GM12891 (cell line): ENCODE measurements around the gene HNF1A.

ENCODE experiments used
- DNase-seq: peaks from one replicate; pipeline ENCODE4 v3.0.0; 2011; ENCODE audit warnings: low spot score; ENCODE audit not compliant: insufficient read length
- FAIRE-seq: peaks from 2 replicates; lab custom pipeline; 2011; peaks lifted over from hg19 to GRCh38; lab: Jason Lieb, UNC
- PAX5 ChIP-seq: IDR thresholded peaks from 2 replicates; pipeline ENCODE4 v1.6.1; 2011; ENCODE audit warnings: low read length, moderate library complexity, mild to moderate bottlenecking; ENCODE audit not compliant: insufficient read depth, severe bottlenecking
- POLR2A ChIP-seq: IDR thresholded peaks from 2 replicates; pipeline ENCODE4 v1.6.1; 2011; ENCODE audit warnings: low read depth, low read length, control low read depth
- POLR2AphosphoS5 ChIP-seq: IDR thresholded peaks from 2 replicates; pipeline ENCODE4 v1.6.1; 2011; ENCODE audit warnings: low read depth, low read length, control low read depth
- POU2F2 ChIP-seq: IDR thresholded peaks from 2 replicates; pipeline ENCODE4 v1.6.1; 2011; ENCODE audit warnings: low read depth, mild to moderate bottlenecking, control low read depth, low read length, moderate library complexity
- SPI1 ChIP-seq: IDR thresholded peaks from 2 replicates; pipeline ENCODE4 v1.6.1; 2011; ENCODE audit warnings: low read depth, low read length, control low read depth
- TAF1 ChIP-seq: IDR thresholded peaks from 2 replicates; pipeline ENCODE4 v1.6.1; 2011; ENCODE audit warnings: low read depth, low read length, control low read depth

Gene HNF1A

GRCh38 chr12:120983759-120984158 lies 5.4 kb downstream of the HNF1A start:
- DNase-seq (no peak), FAIRE-seq (no peak)
- TF ChIP-seq POLR2A (no peak), POLR2AphosphoS5 (no peak), TAF1 (no peak), SPI1 (no peak), POU2F2 (no peak), PAX5 (no peak)

- TF ChIP-seq POU2F2 = no peak
- no peak for TF ChIP-seq POLR2A
- TF ChIP-seq POLR2AphosphoS5 = no peak
- TF ChIP-seq TAF1 = no peak
- TF ChIP-seq SPI1 = no peak
- no peak for TF ChIP-seq PAX5
- FAIRE-seq (no peak), DNase-seq (no peak)
These were observed 6.1 kb downstream of the HNF1A start for GRCh38 chr12:120984351-120984898.

GRCh38 chr12:120988234-120988633 lies 9.9 kb downstream of the HNF1A start:
- no peak for DNase-seq
- TF ChIP-seq POLR2AphosphoS5 = no peak
- no peak for TF ChIP-seq TAF1
- TF ChIP-seq POU2F2 = no peak
- TF ChIP-seq PAX5 = no peak
- no peak for TF ChIP-seq POLR2A
- no peak for TF ChIP-seq SPI1
- peak; percentile 5 for FAIRE-seq

- TF ChIP-seq SPI1 = no peak
- no peak for TF ChIP-seq PAX5
- no peak for DNase-seq
- no peak for FAIRE-seq
These were observed 10.3 kb downstream of the HNF1A start for GRCh38 chr12:120988658-120989057.

GRCh38 chr12:120989687-120990086 lies 11.3 kb downstream of the HNF1A start:
- DNase-seq (no peak), FAIRE-seq (no peak)
- no peak for TF ChIP-seq SPI1
- TF ChIP-seq POLR2AphosphoS5 = no peak
- no peak for TF ChIP-seq PAX5
- TF ChIP-seq TAF1 = no peak
- no peak for TF ChIP-seq POU2F2
- no peak for TF ChIP-seq POLR2A

- FAIRE-seq (no peak), DNase-seq (no peak)
- TF ChIP-seq SPI1 (no peak), POU2F2 (no peak), POLR2A (no peak), TAF1 (no peak), POLR2AphosphoS5 (no peak), PAX5 (no peak)
These were observed 12.2 kb downstream of the HNF1A start for GRCh38 chr12:120990487-120991055.

- DNase-seq = no peak
- FAIRE-seq = no peak
- TF ChIP-seq PAX5 (no peak), POLR2A (no peak), SPI1 (no peak), POU2F2 (no peak), TAF1 (no peak), POLR2AphosphoS5 (no peak)
These were observed 13.6 kb downstream of the HNF1A start for GRCh38 chr12:120991965-120992364.

- DNase-seq = no peak
- FAIRE-seq = no peak
- no peak for TF ChIP-seq SPI1
- TF ChIP-seq POLR2A = no peak
- no peak for TF ChIP-seq POU2F2
- no peak for TF ChIP-seq POLR2AphosphoS5
- TF ChIP-seq TAF1 = no peak
- TF ChIP-seq PAX5 = no peak
These were observed 14.6 kb downstream of the HNF1A start for GRCh38 chr12:120992989-120993388.

- DNase-seq = no peak
- TF ChIP-seq POLR2AphosphoS5 (no peak), PAX5 (no peak), TAF1 (no peak), SPI1 (no peak), POU2F2 (no peak), POLR2A (no peak)
- no peak for FAIRE-seq
These were observed 15.2 kb downstream of the HNF1A start for GRCh38 chr12:120993496-120993895.
